Measurements from ENCODE around the gene CDC42BPG. TPM values are rescaled to one million over a fixed set of nuclear protein-coding genes. Genes with fewer than 3 reads are reported as not detected.

CDC42BPG gene
- polyA plus RNA-seq, 6 donors from 2014 or later = 0.17 to 0.57 (median 0.33) TPM; not detected in 2

GRCh38 chr11:64794526-64794925 is 49.9 kb downstream of the CDC42BPG start:
- Mint-ChIP-seq H3K27ac (peak overlapping the region in 4 of 6 donors; percentile 27 to 82 (median 70)), H3K4me1 (peaks cover 23 to 54% (median 41%) of the 10 kb centered on the region in 3 donors), H3K27me3 (no peaks in the 10 kb centered on the region), H3K36me3 (peaks cover 4 to 15% of the 10 kb centered on the region in 2 donors), H3K9me3 (no peaks in the 10 kb centered on the region), H3K4me3 (peak overlapping the region in 4 of 8 donors; percentile 9 to 13 (median 9))
- ATAC-seq (ENCODE audit: low read depth in 2 of 2) (no peak), DNase-seq (no peak)

- Mint-ChIP-seq H3K4me3 (peak overlapping the region in 2 of 8 donors; percentile 15 to 24), H3K36me3 (peaks cover 0 to 9% of the 10 kb centered on the region in 2 donors)
- no peak for DNase-seq
These were observed 50.9 kb downstream of the CDC42BPG start for GRCh38 chr11:64793271-64794160.

GRCh38 chr11:64792482-64792881 is 52.0 kb downstream of the CDC42BPG start:
- no peak overlapping the region for H3K4me3 Mint-ChIP-seq
- H3K27me3 Mint-ChIP-seq = no peaks in the 10 kb centered on the region
- H3K4me1 Mint-ChIP-seq = peaks cover 17 to 49% (median 38%) of the 10 kb centered on the region in 3 donors
- peak overlapping the region in 4 of 6 donors; percentile 12 to 82 (median 52) for H3K27ac Mint-ChIP-seq
- H3K36me3 Mint-ChIP-seq = peaks cover 0 to 7% of the 10 kb centered on the region in 2 donors
- DNase-seq (no peak), ATAC-seq (ENCODE audit: low read depth in 2 of 2) (no peak)
- no peaks in the 10 kb centered on the region for H3K9me3 Mint-ChIP-seq

More at GRCh38 chr11:64793271-64794160, 50.9 kb downstream of the CDC42BPG start:
- Mint-ChIP-seq H3K4me1 (peaks cover 15 to 44% (median 32%) of the 10 kb centered on the region in 3 donors), H3K27ac (peak overlapping the region in 5 of 6 donors; percentile 32 to 86 (median 72)), H3K27me3 (no peaks in the 10 kb centered on the region), H3K9me3 (no peaks in the 10 kb centered on the region)
- ATAC-seq (ENCODE audit: low read depth in 2 of 2) = no peak

GRCh38 chr11:64791781-64792291 is 52.6 kb downstream of the CDC42BPG start:
- ATAC-seq (ENCODE audit: low read depth in 2 of 2) (no peak), DNase-seq (no peak)
- Mint-ChIP-seq H3K27me3 (no peaks in the 10 kb centered on the region), H3K27ac (peak overlapping the region in 1 of 6 donors; percentile 44), H3K9me3 (no peaks in the 10 kb centered on the region), H3K4me3 (no peak overlapping the region), H3K36me3 (peaks cover 0 to 7% of the 10 kb centered on the region in 2 donors), H3K4me1 (peaks cover 17 to 50% (median 40%) of the 10 kb centered on the region in 3 donors)

- DNase-seq (no peak), ATAC-seq (ENCODE audit: low read depth in 2 of 2) (no peak)
- H3K36me3 Mint-ChIP-seq = peaks cover 0 to 7% of the 10 kb centered on the region in 2 donors
- peaks cover 17 to 36% (median 32%) of the 10 kb centered on the region in 3 donors for H3K4me1 Mint-ChIP-seq
- no peaks in the 10 kb centered on the region for H3K9me3 Mint-ChIP-seq
- H3K27ac Mint-ChIP-seq = no peak overlapping the region
- H3K27me3 Mint-ChIP-seq = no peaks in the 10 kb centered on the region
- no peak overlapping the region for H3K4me3 Mint-ChIP-seq
These were observed 54.0 kb downstream of the CDC42BPG start for GRCh38 chr11:64790205-64791095.

GRCh38 chr11:64789331-64790204 is 54.9 kb downstream of the CDC42BPG start:
- Mint-ChIP-seq H3K27me3 (no peaks in the 10 kb centered on the region), H3K27ac (no peak overlapping the region), H3K4me1 (peaks cover 16 to 36% (median 26%) of the 10 kb centered on the region in 3 donors), H3K4me3 (no peak overlapping the region), H3K9me3 (no peaks in the 10 kb centered on the region), H3K36me3 (peaks cover 0 to 2% of the 10 kb centered on the region in 2 donors)
- no peak for ATAC-seq (ENCODE audit: low read depth in 2 of 2)
- DNase-seq = no peak

GRCh38 chr11:64788321-64789215 is 55.9 kb downstream of the CDC42BPG start:
- DNase-seq (no peak), ATAC-seq (ENCODE audit: low read depth in 2 of 2) (no peak)
- Mint-ChIP-seq H3K27ac (no peak overlapping the region), H3K4me3 (no peak overlapping the region), H3K36me3 (no peaks in the 10 kb centered on the region), H3K27me3 (no peaks in the 10 kb centered on the region), H3K4me1 (peaks cover 9 to 30% (median 16%) of the 10 kb centered on the region in 3 donors), H3K9me3 (no peaks in the 10 kb centered on the region)

GRCh38 chr11:64787526-64788320 is 56.7 kb downstream of the CDC42BPG start:
- peak overlapping the region in 5 of 6 donors; percentile 60 to 90 (median 76) for H3K27ac Mint-ChIP-seq
- H3K36me3 Mint-ChIP-seq = no peaks in the 10 kb centered on the region
- no peak for DNase-seq
- H3K27me3 Mint-ChIP-seq = no peaks in the 10 kb centered on the region
- no peaks in the 10 kb centered on the region for H3K9me3 Mint-ChIP-seq
- H3K4me1 Mint-ChIP-seq = peaks cover 7 to 24% (median 15%) of the 10 kb centered on the region in 3 donors
- ATAC-seq (ENCODE audit: low read depth in 2 of 2) = peak; percentile 70 to 81
- H3K4me3 Mint-ChIP-seq = no peak overlapping the region

GRCh38 chr11:64786308-64786707 is 58.1 kb downstream of the CDC42BPG start:
- Mint-ChIP-seq H3K9me3 (no peaks in the 10 kb centered on the region), H3K4me3 (no peak overlapping the region), H3K27me3 (no peaks in the 10 kb centered on the region), H3K27ac (peak overlapping the region in 1 of 6 donors; percentile 81), H3K36me3 (no peaks in the 10 kb centered on the region), H3K4me1 (peaks cover 13 to 32% (median 25%) of the 10 kb centered on the region in 3 donors)
- ATAC-seq (ENCODE audit: low read depth in 2 of 2) = no peak
- DNase-seq = no peak

GRCh38 chr11:64784813-64785581 is 59.5 kb downstream of the CDC42BPG start:
- no peak for DNase-seq
- Mint-ChIP-seq H3K9me3 (no peaks in the 10 kb centered on the region), H3K27ac (peak overlapping the region in 3 of 6 donors; percentile 42 to 60 (median 50)), H3K27me3 (no peaks in the 10 kb centered on the region), H3K36me3 (no peaks in the 10 kb centered on the region), H3K4me3 (no peak overlapping the region), H3K4me1 (peaks cover 22 to 38% (median 26%) of the 10 kb centered on the region in 3 donors)
- no peak for ATAC-seq (ENCODE audit: low read depth in 2 of 2)

Measured in naive B cell (primary cell).